CD4-positive, alpha-beta T cell (primary cell): ENCODE results near the gene TSPAN16. TPM values are rescaled to one million over a fixed set of nuclear protein-coding genes. Genes with fewer than 3 reads are reported as not detected.

Experiments used
- ATAC-seq: fragments of 200-7000 bp; cut with Tn5 transposase; one replicate; pipeline ENCODE4 v1.10.0; 2022; ENCODE audit warnings: mild to moderate bottlenecking; ENCODE audit not compliant: poor library complexity
- CTCF ChIA-PET: fragments of 350-600 bp; sonication (Branson Sonifier 250); formaldehyde crosslinking; loops from one replicate; lab custom pipeline; 2021; ENCODE audit warnings: antibody characterized with exemption, inconsistent platforms; lab: Charles Lee
- POLR2A ChIA-PET: fragments of 350-600 bp; sonication (Branson Sonifier 250); formaldehyde crosslinking; loops from one replicate; lab custom pipeline; 2021; ENCODE audit warnings: antibody characterized with exemption, inconsistent platforms; lab: Charles Lee
- DNase-seq, 14 experiments: peaks; one replicate each; pipeline ENCODE4 v3.0.0-alpha.2; 2013 to 2020; ENCODE audit warnings: mixed read lengths in 2 of 14
- H3K27ac ChIP-seq, 2 donors: one replicate each; pipeline versions ENCODE4 v1.5.1 to v1.7.0; 2013; ENCODE audit warnings: low read length in 2 of 2, low read depth in 1 of 2, mild to moderate bottlenecking in 1 of 2
- H3K27me3 ChIP-seq, 2 experiments: 1 replicate in 1 of 2; 2 replicates in 1 of 2; pipeline versions ENCODE4 v1.6.1 to v1.7.0; 2013; ENCODE audit warnings: low read length in 2 of 2, control low read depth in 1 of 2, mild to moderate bottlenecking in 1 of 2, moderate library complexity in 1 of 2; ENCODE audit not compliant: insufficient read depth in 2 of 2, control insufficient read depth in 1 of 2
- H3K36me3 ChIP-seq: one replicate; pipeline ENCODE4 v1.6.1; 2013; ENCODE audit warnings: low read length, control low read depth; ENCODE audit not compliant: insufficient read depth
- H3K4me1 ChIP-seq: one replicate; pipeline ENCODE4 v1.6.1; 2013; ENCODE audit warnings: low read length, control low read depth; ENCODE audit not compliant: insufficient read depth
- H3K4me3 ChIP-seq: one replicate; pipeline ENCODE4 v1.5.1; 2013; ENCODE audit warnings: mild to moderate bottlenecking, low read length, moderate library complexity
- H3K9me3 ChIP-seq, 2 experiments: 1 replicate in 1 of 2; 2 replicates in 1 of 2; pipeline versions ENCODE4 v1.6.1 to v1.7.0; 2013; ENCODE audit warnings: low read length in 2 of 2, mild to moderate bottlenecking in 2 of 2, control low read depth in 1 of 2, moderate library complexity in 1 of 2; ENCODE audit not compliant: control insufficient read depth in 1 of 2, insufficient read depth in 1 of 2
- H3K27ac Mint-ChIP-seq: one replicate; pipeline ENCODE4 v1.8.0; 2020; ENCODE audit warnings: mixed read lengths
- H3K27me3 Mint-ChIP-seq: one replicate; pipeline ENCODE4 v1.8.0; 2021; ENCODE audit warnings: mixed read lengths
- H3K36me3 Mint-ChIP-seq: one replicate; pipeline ENCODE4 v1.8.0; 2021; ENCODE audit warnings: low read depth, mixed read lengths
- H3K4me1 Mint-ChIP-seq: one replicate; pipeline ENCODE4 v1.8.0; 2021; ENCODE audit warnings: low read depth, mixed read lengths
- H3K4me3 Mint-ChIP-seq: one replicate; pipeline ENCODE4 v1.8.0; 2020; ENCODE audit warnings: mild to moderate bottlenecking, mixed read lengths
- H3K9me3 Mint-ChIP-seq: one replicate; pipeline ENCODE4 v1.8.0; 2020; ENCODE audit warnings: mixed read lengths
- intact Hi-C, 2 experiments: fragments of 100-400 bp; cut with DNase I in 1 of 2; cut with micrococcal nuclease in 1 of 2; formaldehyde crosslinking; loops; one replicate each; pipeline versions ENCODE4 v1.15.1 to v1.9.0; 2023 to 2025; cut with DNase I, micrococcal nuclease
- total RNA-seq, 174 experiments: library from RNA in 2 of 174; stranded (reverse) in 2 of 174; gene quantifications; one replicate each; pipeline ENCODE4 v1.2.3 and lab custom pipeline; 2021 to 2026
- TF ChIP-seq, protein P1 (sequence below): fragments of 200-600 bp; IDR thresholded peaks from one replicate; pipeline ENCODE4 v1.8.0; 2022; ENCODE audit warnings: antibody characterized with exemption, mild to moderate bottlenecking

TSPAN16 gene
- total RNA-seq, 2 experiments from 2014 or later: not detected

DNA sequence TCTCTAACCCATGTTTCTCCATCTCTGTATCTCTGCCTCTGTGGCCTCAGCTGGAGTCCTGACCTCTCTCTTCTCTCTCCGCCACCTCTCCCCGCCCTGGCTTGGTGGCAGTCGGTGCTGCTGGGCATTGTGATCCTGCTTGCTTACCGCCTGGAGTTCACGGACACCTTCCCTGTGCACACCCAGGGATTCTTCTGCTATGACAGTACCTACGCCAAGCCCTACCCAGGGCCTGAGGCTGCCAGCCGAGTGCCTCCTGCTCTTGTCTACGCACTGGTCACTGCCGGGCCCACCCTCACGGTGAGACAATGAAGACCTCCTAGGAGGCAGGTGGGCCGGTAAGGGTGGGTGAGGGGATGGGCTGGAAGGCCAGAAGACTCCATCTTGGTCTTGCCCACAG, 63.5 kb downstream of the TSPAN16 start:
- peaks cover under 1% of the 10 kb centered on the region for H3K36me3 Mint-ChIP-seq
- Histone ChIP-seq H3K36me3 (peaks cover 4% of the 10 kb centered on the region), H3K4me3 (no peak overlapping the region), H3K27ac (no peak overlapping the region), H3K4me1 (peaks cover 19% of the 10 kb centered on the region), H3K9me3 (peaks cover 0 to 7% of the 10 kb centered on the region in 2 experiments), H3K27me3 (no peaks in the 10 kb centered on the region)
- no peaks in the 10 kb centered on the region for H3K9me3 Mint-ChIP-seq
- peaks cover 5% of the 10 kb centered on the region for H3K27me3 Mint-ChIP-seq
- POLR2A ChIA-PET: interaction anchor here (1.3 kb wide), 1 partner anchor 16 kb away, joined by 3 read pairs; no protein-coding TSS in a partner anchor
- intact Hi-C loops: no loop called here
- ATAC-seq: no peak
- CTCF ChIA-PET: interaction anchor here (0.9 kb wide), 1 partner anchor 9 kb away, joined by 3 read pairs; no protein-coding TSS in a partner anchor
- no peak overlapping the region for H3K4me3 Mint-ChIP-seq
- TF ChIP-seq, protein P1, sequence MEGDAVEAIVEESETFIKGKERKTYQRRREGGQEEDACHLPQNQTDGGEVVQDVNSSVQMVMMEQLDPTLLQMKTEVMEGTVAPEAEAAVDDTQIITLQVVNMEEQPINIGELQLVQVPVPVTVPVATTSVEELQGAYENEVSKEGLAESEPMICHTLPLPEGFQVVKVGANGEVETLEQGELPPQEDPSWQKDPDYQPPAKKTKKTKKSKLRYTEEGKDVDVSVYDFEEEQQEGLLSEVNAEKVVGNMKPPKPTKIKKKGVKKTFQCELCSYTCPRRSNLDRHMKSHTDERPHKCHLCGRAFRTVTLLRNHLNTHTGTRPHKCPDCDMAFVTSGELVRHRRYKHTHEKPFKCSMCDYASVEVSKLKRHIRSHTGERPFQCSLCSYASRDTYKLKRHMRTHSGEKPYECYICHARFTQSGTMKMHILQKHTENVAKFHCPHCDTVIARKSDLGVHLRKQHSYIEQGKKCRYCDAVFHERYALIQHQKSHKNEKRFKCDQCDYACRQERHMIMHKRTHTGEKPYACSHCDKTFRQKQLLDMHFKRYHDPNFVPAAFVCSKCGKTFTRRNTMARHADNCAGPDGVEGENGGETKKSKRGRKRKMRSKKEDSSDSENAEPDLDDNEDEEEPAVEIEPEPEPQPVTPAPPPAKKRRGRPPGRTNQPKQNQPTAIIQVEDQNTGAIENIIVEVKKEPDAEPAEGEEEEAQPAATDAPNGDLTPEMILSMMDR: no peak
- no peak overlapping the region for H3K27ac Mint-ChIP-seq
- no peak for DNase-seq
- H3K4me1 Mint-ChIP-seq: peaks cover 10% of the 10 kb centered on the region

DNA sequence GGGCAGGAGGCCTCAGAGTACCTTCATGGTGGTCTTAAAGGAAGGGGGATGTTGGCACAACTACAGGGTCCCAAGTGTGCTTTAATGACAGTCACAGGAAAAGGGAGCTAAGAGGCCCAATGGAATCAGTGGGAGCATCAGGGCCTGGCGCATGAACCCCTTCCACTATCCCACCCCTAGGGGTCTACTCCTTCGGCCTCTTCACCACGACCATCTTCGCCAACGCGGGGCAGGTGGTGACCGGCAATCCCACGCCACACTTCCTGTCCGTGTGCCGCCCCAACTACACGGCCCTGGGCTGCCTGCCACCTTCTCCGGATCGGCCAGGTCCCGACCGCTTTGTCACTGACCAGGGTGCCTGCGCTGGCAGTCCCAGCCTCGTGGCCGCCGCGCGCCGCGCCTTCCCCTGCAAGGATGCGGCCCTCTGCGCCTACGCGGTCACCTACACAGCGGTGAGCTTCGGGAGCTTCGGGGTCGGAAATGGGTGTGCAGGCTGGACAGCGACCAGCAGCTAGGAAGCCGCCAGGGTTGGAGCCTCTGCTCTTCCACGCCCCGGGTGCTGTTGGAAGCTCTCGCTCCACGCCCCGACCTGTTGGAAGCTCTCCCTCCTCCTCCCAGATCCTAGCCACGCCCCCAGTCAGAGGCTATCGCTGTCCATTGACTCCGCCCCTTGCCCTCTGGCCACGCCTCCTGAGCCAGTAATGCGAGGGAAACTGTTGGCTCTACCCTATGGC, 65.2 kb downstream of the TSPAN16 start:
- TF ChIP-seq, protein P1: no peak
- Histone ChIP-seq H3K4me1 (peaks cover 2% of the 10 kb centered on the region), H3K9me3 (peaks cover 0 to 7% of the 10 kb centered on the region in 2 experiments), H3K36me3 (peaks cover 6% of the 10 kb centered on the region), H3K27ac (no peak overlapping the region), H3K27me3 (no peaks in the 10 kb centered on the region), H3K4me3 (no peak overlapping the region)
- no peak overlapping the region for H3K27ac Mint-ChIP-seq
- intact Hi-C loops: no loop called here
- ChIA-PET POLR2A (interaction anchor here (0.8 to 1.3 kb wide), 2 partner anchors 13 to 14 kb away, joined by 4 read pairs; partner anchors contain the start of genes CCDC159 and SWSAP1), CTCF (interaction anchor here (1.0 kb wide), 1 partner anchor 121 kb away, joined by 3 read pairs; no protein-coding TSS in a partner anchor)
- peaks cover 3% of the 10 kb centered on the region for H3K27me3 Mint-ChIP-seq
- peaks cover 3% of the 10 kb centered on the region for H3K4me1 Mint-ChIP-seq
- ATAC-seq: no peak
- DNase-seq: no peak
- H3K4me3 Mint-ChIP-seq: no peak overlapping the region
- H3K9me3 Mint-ChIP-seq: no peaks in the 10 kb centered on the region
- peaks cover 16% of the 10 kb centered on the region for H3K36me3 Mint-ChIP-seq

DNA sequence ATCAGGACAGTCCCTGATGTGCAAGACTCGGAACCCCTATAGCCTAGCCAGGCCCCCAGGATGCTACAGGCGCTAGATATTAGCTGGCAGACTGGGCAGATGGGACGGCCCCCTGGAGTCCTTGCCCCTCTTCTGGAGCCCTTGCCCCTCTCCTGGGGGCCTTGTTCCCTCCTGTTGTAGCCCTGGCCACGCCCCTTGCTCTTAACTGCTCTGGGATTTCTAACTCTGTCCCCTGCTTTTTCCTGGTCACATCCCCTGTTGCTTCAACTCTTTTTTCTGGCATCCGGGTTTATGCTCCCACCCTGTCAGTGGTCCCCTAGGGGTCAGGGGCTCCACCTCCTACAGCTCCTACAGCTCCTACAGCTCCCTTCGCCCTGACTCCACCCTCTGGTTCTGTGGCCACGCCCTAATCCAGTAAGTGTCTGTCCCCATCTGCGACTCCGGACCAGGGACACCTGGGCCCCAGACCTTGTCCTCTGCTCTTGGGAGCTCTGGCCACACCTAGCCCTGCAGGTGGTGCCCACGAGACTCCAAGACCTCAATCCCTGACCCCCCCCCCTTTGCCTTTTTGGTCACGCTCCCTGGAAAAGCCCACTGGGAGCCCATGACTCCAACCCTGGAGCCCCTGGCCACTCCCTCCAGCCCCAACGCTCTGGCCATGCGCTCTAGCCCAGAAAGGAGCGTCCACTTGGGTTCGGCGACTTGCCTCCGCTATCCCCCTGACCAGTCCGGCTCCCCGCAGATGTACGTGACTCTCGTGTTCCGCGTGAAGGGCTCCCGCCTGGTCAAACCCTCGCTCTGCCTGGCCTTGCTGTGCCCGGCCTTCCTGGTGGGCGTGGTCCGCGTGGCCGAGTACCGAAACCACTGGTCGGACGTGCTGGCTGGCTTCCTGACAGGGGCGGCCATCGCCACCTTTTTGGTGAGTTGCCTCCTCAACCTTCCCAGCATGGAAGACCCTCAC, 66.1 kb downstream of the TSPAN16 start:
- H3K27ac ChIP-seq: no peak overlapping the region
- peaks cover 17% of the 10 kb centered on the region for H3K36me3 Mint-ChIP-seq
- H3K9me3 ChIP-seq: peaks cover 0 to 7% of the 10 kb centered on the region in 2 experiments
- no peak for DNase-seq
- ATAC-seq: no peak
- no peak overlapping the region for H3K27ac Mint-ChIP-seq
- TF ChIP-seq, protein P1: no peak
- CTCF ChIA-PET: interaction anchor here (1.0 kb wide), 1 partner anchor 121 kb away, joined by 3 read pairs; no protein-coding TSS in a partner anchor
- H3K4me3 ChIP-seq: no peak overlapping the region
- peaks cover 6% of the 10 kb centered on the region for H3K36me3 ChIP-seq
- H3K4me1 Mint-ChIP-seq: no peaks in the 10 kb centered on the region
- no peaks in the 10 kb centered on the region for H3K27me3 ChIP-seq
- no peaks in the 10 kb centered on the region for H3K9me3 Mint-ChIP-seq
- H3K27me3 Mint-ChIP-seq: no peaks in the 10 kb centered on the region
- no peaks in the 10 kb centered on the region for H3K4me1 ChIP-seq
- no peak overlapping the region for H3K4me3 Mint-ChIP-seq
- POLR2A ChIA-PET: interaction anchor here (1.3 kb wide), 1 partner anchor 12 kb away, joined by 4 read pairs; the partner anchor contains the start of gene SWSAP1
- intact Hi-C loops: no loop called here
